Stomach (tissue), 9 donors: Measurements from ENCODE around the gene BPTF. TPM values are rescaled to one million over a fixed set of nuclear protein-coding genes. Genes with fewer than 3 reads are reported as not detected.

ENCODE experiments used
- DNase-seq, 2 donors: peaks; one replicate each; pipeline versions ENCODE4 v3.0.0 to v3.0.0-alpha.2; 2013 to 2019
- H3K27ac ChIP-seq, 5 donors: fragments of 200-600 bp in 4 of 5; sonication (generic) in 4 of 5; one replicate each; pipeline ENCODE4 v1.5.1; 2013 to 2019; ENCODE audit warnings: mild to moderate bottlenecking in 1 of 5, moderate library complexity in 1 of 5
- H3K27me3 ChIP-seq, 3 donors: fragments of 200-600 bp; sonication (generic); one replicate each; pipeline ENCODE4 v1.5.1; 2017 to 2019; ENCODE audit warnings: mixed run types in 1 of 3
- H3K36me3 ChIP-seq, 4 donors: fragments of 200-600 bp; sonication (generic); 1 replicate in 3 of 4; 2 replicates in 1 of 4; pipeline ENCODE4 v1.5.1; 2016 to 2019
- H3K4me1 ChIP-seq, 4 donors: fragments of 200-600 bp; sonication (generic); one replicate each; pipeline ENCODE4 v1.5.1; 2016 to 2019
- H3K4me3 ChIP-seq, 4 donors: fragments of 200-600 bp; sonication (generic) in 3 of 4; one replicate each; pipeline ENCODE4 v1.5.1; 2016 to 2019; ENCODE audit warnings: mild to moderate bottlenecking in 1 of 4
- H3K9me3 ChIP-seq, 4 donors: fragments of 200-600 bp; sonication (generic); one replicate each; pipeline ENCODE4 v1.5.1; 2016 to 2019
- CTCF ChIP-seq, 7 experiments: fragments of 450-650 bp in 4 of 7; fragments of 200-600 bp in 3 of 7; sonication (generic) in 3 of 7; IDR thresholded peaks; one replicate each; pipeline ENCODE4 v1.5.1; 2016 to 2019; ENCODE audit warnings: antibody characterized with exemption in 7 of 7, control low read depth in 2 of 7, mild to moderate bottlenecking in 1 of 7
- EP300 ChIP-seq: sonication (generic); formaldehyde crosslinking; IDR thresholded peaks from one replicate; pipeline ENCODE4 v1.6.1; 2017; ENCODE audit warnings: antibody characterized with exemption
- POLR2A ChIP-seq, 4 donors: fragments of 450-650 bp; IDR thresholded peaks; one replicate each; pipeline ENCODE4 v1.6.1; 2016; ENCODE audit warnings: antibody characterized with exemption in 4 of 4, control low read depth in 2 of 4, mild to moderate bottlenecking in 1 of 4, moderate library complexity in 1 of 4
- POLR2AphosphoS5 ChIP-seq, 3 donors: sonication (generic); formaldehyde crosslinking; IDR thresholded peaks; one replicate each; pipeline ENCODE4 v1.6.1; 2016; ENCODE audit warnings: antibody characterized with exemption in 3 of 3
- WGBS, 5 donors: extraction: QIAGEN DNeasy Blood & Tissue Kit in 3 of 5; methylation state at CpG; one replicate each; pipeline versions ENCODE4 v1.1.5 to v1.1.7; 2013 to 2018; 5-methylcytosine and 5-hydroxymethylcytosine counted together
- intact Hi-C: fragments of 100-400 bp; cut with DNase I; formaldehyde crosslinking; loops from one replicate; pipeline ENCODE4 v1.15.1; 2023; ENCODE audit warnings: low total_unique reads
- polyA plus RNA-seq, 3 donors: library from polyadenylated mRNA; stranded (reverse); fragments of 200-250 nt; gene quantifications; one replicate each; pipeline ENCODE4 v1.2.3, GENCODE V29; 2013
- total RNA-seq, 5 donors: library from RNA; depleted of rRNA; stranded (reverse); fragments of >200 nt; gene quantifications; one replicate each; pipeline versions ENCODE4 v1.1.0 to v1.2.3, GENCODE V29; 2014 to 2016
- donor health status: healthy with polysubstance abuse.
- donor health status: Bipolar disorder and iron deficiency.
- donor health status: healthy.

BPTF gene
- total and polyA plus RNA-seq, 8 donors = 8.6 to 122 (median 49.9) TPM

- H3K4me3 ChIP-seq = no peak overlapping the region
- TF ChIP-seq CTCF (IDR thresholded peaks at IDR 0.05) (no peak), POLR2A (IDR thresholded peaks at IDR 0.05) (no peak), POLR2AphosphoS5 (IDR thresholded peaks at IDR 0.05) (no peak), EP300 (no peak)
- H3K27ac ChIP-seq = no peak overlapping the region
- no peaks in the 10 kb centered on the region for H3K9me3 ChIP-seq
- intact Hi-C loops = no loop called here
- 84 to 96% (median 91%) methylated on average over 3 of the region's 3 CpGs for WGBS, 5 donors
- H3K36me3 ChIP-seq = no peaks in the 10 kb centered on the region
- peaks cover 16 to 92% (median 61%) of the 10 kb centered on the region in 4 donors for H3K4me1 ChIP-seq
- no peaks in the 10 kb centered on the region for H3K27me3 ChIP-seq
- DNase-seq = no peak
Observed at GRCh38 chr17:67833134-67833533, 7.8 kb downstream of the BPTF start.

GRCh38 chr17:67833946-67834631 is 8.8 kb downstream of the BPTF start:
- intact Hi-C loops = no loop called here
- no peak overlapping the region for H3K4me3 ChIP-seq
- no peaks in the 10 kb centered on the region for H3K36me3 ChIP-seq
- 75 to 96% (median 82%) methylated on average over 3 of the region's 3 CpGs for WGBS, 5 donors
- H3K27ac ChIP-seq = no peak overlapping the region
- H3K4me1 ChIP-seq = peaks cover 10 to 84% (median 55%) of the 10 kb centered on the region in 4 donors
- no peak for DNase-seq
- no peak for TF ChIP-seq POLR2AphosphoS5 (IDR thresholded peaks at IDR 0.05)
- no peak for TF ChIP-seq CTCF (IDR thresholded peaks at IDR 0.05)
- TF ChIP-seq EP300 = no peak
- no peak for TF ChIP-seq POLR2A (IDR thresholded peaks at IDR 0.05)
- no peaks in the 10 kb centered on the region for H3K27me3 ChIP-seq
- no peaks in the 10 kb centered on the region for H3K9me3 ChIP-seq

- no peak for DNase-seq
- H3K27ac ChIP-seq = no peak overlapping the region
- H3K4me1 ChIP-seq = peaks cover 10 to 84% (median 50%) of the 10 kb centered on the region in 4 donors
- H3K4me3 ChIP-seq = no peak overlapping the region
- no peak for TF ChIP-seq CTCF (IDR thresholded peaks at IDR 0.05)
- TF ChIP-seq POLR2A (IDR thresholded peaks at IDR 0.05) = no peak
- TF ChIP-seq EP300 = no peak
- no peak for TF ChIP-seq POLR2AphosphoS5 (IDR thresholded peaks at IDR 0.05)
- no peaks in the 10 kb centered on the region for H3K27me3 ChIP-seq
- intact Hi-C loops = no loop called here
- H3K36me3 ChIP-seq = no peaks in the 10 kb centered on the region
- 91 to 96% (median 94%) methylated on average over 2 of the region's 2 CpGs for WGBS, 5 donors
- no peaks in the 10 kb centered on the region for H3K9me3 ChIP-seq
Observed at GRCh38 chr17:67834634-67835033, 9.3 kb downstream of the BPTF start.

GRCh38 chr17:67836205-67836987 is 11.1 kb downstream of the BPTF start:
- intact Hi-C loops = no loop called here
- no peak for DNase-seq
- WGBS, 5 donors = 28 to 57% (median 46%) methylated on average over 4 of the region's 4 CpGs
- Histone ChIP-seq H3K27me3 (no peaks in the 10 kb centered on the region), H3K27ac (no peak overlapping the region), H3K9me3 (no peaks in the 10 kb centered on the region), H3K36me3 (no peaks in the 10 kb centered on the region), H3K4me1 (peaks cover 8 to 74% (median 39%) of the 10 kb centered on the region in 4 donors), H3K4me3 (no peak overlapping the region)
- TF ChIP-seq POLR2A (IDR thresholded peaks at IDR 0.05) (no peak), POLR2AphosphoS5 (IDR thresholded peaks at IDR 0.05) (no peak)
